Hepatic stellate cell (primary cell): Measurements from ENCODE around the gene FAM107B.
"Not testable (repeated sequence)": the region's sequence is repeated elsewhere in the genome, so short reads cannot be mapped to it uniquely, and the experiment has no call there.

ENCODE experiments used
- DNase-seq: peaks from one replicate; pipeline ENCODE4 v3.0.0; 2011; ENCODE audit warnings: low spot score

FAM107B gene

GRCh38 chr10:14661818-14662217 is 112.9 kb downstream of the FAM107B start:
- DNase-seq, result no peak

- no peak for DNase-seq
Observed at GRCh38 chr10:14660831-14661230, 113.9 kb downstream of the FAM107B start.

DNA sequence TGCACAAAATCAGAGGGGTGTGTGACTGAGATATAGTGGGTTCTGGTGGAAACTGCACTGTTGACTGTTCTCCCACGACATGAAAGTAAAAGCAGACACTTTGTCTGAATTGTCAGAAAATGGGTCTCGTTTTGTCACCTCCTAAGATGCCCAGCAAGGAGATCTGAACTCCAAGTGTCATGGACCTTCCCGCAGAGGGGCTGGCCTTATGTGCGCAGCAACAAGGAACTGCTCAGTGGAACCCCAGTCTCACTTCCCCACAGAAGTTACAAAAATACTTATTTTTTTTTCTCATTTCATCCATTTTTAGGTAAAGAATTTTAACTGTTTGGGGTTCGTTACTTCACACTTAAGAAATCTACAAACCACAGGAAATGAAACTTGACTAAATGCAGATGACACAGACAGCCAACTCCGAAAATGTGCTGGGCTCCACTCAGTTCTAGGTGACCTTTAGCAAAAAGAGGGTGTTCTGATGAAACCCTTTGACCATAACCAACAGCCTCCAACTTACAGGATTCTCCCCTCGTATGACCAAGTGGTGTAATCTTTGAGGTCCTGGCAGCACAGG is 115.0 kb downstream of the FAM107B start:
- DNase-seq, result no peak

GRCh38 chr10:14659137-14659536 is 115.6 kb downstream of the FAM107B start:
- not testable (repeated sequence) for DNase-seq

DNA sequence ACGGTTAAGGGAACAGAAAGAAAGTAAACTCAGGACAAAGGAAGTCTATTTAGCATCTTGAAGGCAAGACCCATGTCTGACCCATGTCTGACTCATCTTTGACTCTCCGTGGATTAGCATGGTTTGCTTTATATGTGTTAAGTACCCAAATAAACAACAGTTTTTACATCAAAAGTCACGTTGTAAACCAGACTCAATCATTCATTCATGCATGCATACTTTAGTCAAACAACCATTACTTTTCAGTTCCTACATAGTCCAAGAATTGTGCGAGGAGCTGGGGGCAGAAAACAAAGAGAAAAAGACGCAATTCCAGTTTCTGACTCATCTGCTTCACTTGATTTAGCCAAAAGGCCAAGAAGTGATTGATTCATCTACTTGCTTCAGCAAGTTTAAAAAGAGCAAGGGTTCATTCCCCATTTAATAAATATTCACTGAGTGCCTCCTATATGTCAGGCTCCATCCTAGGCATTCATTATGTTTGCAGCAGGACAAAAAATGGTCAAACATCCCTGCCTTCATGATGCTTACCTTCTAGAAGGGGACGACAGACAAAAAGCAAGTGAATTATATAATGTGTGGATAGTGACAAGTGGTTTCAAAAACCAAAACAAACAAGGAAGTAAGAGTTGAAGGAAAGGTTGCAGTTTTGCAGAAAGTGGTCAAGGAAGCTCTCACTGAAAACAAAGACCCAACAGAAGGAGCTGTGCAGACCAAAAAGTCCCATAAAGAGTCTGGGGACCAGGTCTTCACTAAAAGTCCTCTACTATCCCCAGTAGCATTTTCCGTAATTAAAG is 116.2 kb downstream of the FAM107B start:
- no peak for DNase-seq

DNA sequence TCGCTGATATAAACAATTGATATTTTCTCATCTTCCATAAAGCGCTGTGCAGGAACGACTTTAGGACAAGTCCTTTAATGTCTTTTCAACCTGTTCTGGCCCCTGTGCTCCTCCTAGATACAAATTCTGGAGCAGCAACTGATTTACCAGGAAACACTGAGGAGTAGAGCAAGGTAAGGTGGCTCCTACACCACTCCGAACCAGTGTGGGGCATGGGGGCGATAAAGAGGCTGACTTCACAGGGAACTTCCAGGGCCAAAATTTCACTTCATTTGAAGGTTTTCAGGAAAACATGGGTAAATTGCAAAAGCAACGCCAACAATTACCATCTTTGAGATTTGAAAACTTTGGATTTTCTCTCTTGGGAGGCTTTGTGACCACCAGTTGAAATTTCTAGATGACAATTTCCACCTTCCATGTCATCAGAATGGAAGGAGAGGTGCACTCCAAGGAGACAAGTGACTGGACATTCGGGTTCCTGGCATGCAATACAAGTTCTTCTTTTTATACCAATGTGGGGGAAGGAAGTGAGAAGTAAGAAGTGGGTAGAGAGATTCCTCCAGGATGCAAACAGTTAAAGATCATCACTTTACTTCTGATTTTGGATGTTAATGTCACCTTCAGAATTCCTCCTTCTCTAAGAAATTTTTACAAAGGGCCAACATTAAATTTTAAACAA is 118.5 kb downstream of the FAM107B start:
- no peak for DNase-seq

- no peak for DNase-seq
Observed at GRCh38 chr10:14654821-14655382, 119.8 kb downstream of the FAM107B start.

- peak; percentile 45 for DNase-seq
Observed at GRCh38 chr10:14653271-14654161, 121.2 kb downstream of the FAM107B start.

DNA sequence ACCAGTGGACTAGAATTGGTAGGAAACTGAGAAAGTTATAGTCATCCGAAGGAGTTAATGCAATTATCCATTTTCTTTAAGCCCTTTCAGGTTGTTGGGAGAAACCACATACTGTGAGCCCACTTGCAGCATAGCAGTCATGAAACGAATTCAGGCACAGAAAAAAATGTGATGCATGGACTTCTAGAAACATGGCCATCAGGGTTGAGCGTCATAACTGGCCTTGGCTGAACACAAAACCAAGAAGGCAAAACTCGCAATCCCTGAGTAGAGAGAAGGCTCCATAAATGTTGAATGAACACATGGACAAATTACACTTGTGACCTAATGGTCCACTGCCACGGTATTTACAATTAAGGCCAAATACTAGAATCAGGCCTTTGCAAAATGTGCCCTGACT is 121.9 kb downstream of the FAM107B start:
- no peak for DNase-seq

- DNase-seq, result no peak
Observed at GRCh38 chr10:14652067-14652466, 122.6 kb downstream of the FAM107B start.

DNA sequence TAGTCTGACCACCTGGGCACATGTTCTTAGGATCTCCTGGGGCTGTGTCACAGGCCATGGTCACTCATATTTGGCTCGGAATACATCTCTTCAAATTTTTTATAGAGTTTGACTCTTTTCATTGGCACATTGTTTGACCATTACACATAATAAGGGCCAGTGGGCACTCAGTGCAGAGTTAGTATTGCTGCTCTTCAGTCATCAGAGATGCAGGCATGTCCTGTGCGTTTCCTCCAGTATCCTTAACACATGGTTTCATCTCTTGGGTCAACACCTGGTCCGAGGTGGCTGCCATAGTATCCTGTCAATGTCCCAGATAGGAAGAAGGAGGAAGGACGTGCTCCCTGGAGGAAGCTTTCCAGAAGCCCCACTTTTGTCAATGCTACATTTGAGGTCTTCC is 125.0 kb downstream of the FAM107B start:
- no peak for DNase-seq

GRCh38 chr10:14648946-14649345 is 125.8 kb downstream of the FAM107B start:
- DNase-seq, result no peak

- peak; percentile 60 for DNase-seq
Observed at GRCh38 chr10:14648005-14648765, 126.5 kb downstream of the FAM107B start.

DNA sequence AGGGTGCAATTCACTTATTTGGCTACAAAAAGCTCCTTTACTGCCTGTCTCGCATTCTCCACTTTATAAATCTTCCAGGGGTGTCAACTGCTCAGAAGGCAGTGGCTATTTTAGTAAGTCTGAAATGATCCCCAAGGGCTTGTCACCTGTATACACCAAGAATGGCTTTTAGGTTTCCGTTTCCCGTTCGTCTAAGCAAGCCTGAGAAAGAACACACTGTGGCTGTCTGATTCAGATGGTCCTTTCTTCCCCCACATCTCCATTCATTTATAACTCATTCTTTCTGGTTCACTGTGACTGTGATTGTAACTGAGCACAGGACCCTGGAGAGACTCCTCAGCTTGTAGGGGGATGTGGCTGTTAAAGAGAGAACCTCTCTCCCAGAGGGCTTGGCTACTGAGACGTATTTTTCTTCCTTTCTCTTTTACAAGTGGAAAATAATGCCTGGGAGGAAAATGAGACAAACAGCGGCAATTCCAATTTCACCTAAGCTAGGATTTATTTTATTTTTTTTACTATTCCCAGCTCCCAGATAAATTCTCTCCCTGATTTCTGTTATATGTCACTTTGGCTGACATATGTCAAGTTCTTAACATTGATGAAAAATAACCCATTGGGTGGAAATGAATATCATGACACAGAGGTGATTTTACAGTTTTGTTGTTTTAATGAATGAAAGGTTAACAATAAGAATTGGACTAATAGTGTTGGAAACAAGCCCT is 129.3 kb downstream of the FAM107B start:
- DNase-seq, result no peak

GRCh38 chr10:14639637-14640036 is 135.1 kb downstream of the FAM107B start:
- DNase-seq, result no peak

DNA sequence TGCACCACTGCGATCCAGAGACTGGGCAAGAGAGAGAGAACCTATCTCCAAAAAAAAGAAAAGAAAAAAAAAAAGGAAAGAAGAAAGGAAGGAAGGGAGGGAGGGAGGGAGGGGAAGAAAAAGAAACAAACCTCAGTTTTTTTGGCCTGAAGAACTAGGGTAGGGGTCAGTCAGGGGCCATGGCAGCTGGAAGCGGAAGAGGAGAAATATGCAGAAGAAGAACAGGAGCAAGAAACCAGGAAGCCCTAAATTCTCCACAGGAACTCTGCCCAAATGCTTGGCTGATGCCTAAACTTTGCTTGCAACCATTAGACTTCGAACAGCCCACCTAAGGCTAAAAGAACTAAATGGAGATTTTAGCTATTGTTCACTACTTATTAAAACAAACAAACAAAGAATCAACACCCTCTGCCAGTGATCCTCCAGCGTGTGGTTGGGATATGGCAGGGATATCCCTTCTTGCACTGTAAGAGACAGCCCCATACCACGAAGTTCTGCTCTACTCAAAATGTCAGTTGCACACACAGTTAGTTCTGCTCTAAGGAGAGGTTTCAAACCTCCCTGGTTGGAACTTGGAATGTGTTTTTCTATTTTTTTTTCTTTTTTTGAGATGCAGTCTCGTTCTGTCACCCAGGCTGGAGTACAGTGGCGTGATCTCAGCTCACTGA is 139.5 kb downstream of the FAM107B start:
- DNase-seq, result no peak

DNA sequence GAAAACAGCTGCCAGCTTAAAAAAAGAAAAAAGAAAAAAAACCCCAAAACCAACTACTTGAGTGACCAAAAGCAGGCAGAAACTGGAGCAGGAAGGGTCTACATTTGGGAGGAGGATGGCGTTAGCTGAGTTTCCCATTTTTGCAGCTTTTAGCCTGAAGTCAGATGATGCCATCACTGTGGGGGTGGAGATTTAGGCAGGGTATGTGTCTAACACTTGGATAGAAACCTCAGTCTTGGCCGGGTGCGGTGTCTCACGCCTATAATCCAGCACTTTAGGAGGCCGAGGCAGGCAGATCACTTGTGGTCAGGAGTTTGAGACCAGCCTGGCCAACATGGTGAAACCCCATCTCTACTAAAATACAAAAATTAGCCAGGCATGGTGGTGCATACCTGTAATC is 140.1 kb downstream of the FAM107B start:
- DNase-seq, result not testable (repeated sequence)

DNA sequence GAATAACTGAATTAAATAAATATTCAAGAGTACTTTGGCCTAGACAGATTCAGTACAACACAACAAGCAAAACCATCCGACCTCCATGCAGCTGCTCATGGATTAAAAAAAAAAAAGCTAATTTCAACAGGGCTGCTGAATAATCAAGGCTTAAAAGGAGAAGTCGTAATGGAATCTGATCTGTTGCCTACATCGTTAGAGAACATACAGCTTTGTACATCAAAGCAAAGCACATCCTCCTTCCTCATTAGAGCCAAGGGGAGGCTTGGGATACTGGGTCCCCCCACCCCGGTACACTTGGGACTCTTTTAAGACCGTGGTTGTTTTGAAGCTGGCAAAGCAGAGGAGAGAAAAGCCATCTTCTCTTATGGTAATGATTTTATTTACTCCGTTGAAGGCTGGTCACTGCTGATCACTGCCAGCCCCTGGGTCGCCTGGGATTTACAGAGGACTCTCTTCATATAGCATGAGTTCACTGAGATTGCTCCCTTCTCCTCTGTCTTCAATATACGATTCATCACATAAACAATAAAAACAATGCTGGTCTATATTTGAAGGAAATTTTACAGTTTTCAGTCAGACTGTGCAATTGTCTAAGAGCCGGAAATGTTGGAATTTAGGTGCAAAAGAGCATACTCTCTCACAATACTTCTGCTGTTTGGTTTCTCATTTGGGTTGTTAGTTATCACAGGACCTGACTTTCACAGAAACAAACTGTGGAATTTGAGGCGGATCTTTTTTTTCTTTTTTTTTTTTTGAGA is 148.8 kb downstream of the FAM107B start:
- no peak for DNase-seq

GRCh38 chr10:14625192-14625631 is 149.5 kb downstream of the FAM107B start:
- DNase-seq, result no peak
